A549 (cell line): ENCODE measurements around the gene LIPT2.

Experiments
- MYC ChIP-seq: IDR thresholded peaks from 2 replicates; pipeline ENCODE4 v1.6.1; 2012; ENCODE audit warnings: mild to moderate bottlenecking, inconsistent platforms, low read length, improper control_type of control experiment, borderline replicate concordance
- SMC3 ChIP-seq: fragments of >200 bp; sonication (Bioruptor Twin); formaldehyde crosslinking; IDR thresholded peaks from 3 replicates; pipeline ENCODE4 v1.6.1; 2018; ENCODE audit warnings: inconsistent platforms
- TF ChIP-seq, protein P1 (sequence below): fragments of >200 bp; sonication (Bioruptor Twin); formaldehyde crosslinking; IDR thresholded peaks from 3 replicates; pipeline ENCODE4 v1.5.1; 2016
- TF ChIP-seq, protein P2 (sequence below): fragments of 200-600 bp; sonication (generic); IDR thresholded peaks from 2 replicates; pipeline ENCODE4 v1.6.1; 2016; ENCODE audit warnings: antibody characterized with exemption, mild to moderate bottlenecking, moderate library complexity
- TF ChIP-seq, protein P3 (sequence below): fragments of 150-350 bp; IDR thresholded peaks from 2 replicates; pipeline ENCODE4 v1.6.1; 2014; ENCODE audit warnings: low read depth, mild to moderate bottlenecking, low read length

DNA sequence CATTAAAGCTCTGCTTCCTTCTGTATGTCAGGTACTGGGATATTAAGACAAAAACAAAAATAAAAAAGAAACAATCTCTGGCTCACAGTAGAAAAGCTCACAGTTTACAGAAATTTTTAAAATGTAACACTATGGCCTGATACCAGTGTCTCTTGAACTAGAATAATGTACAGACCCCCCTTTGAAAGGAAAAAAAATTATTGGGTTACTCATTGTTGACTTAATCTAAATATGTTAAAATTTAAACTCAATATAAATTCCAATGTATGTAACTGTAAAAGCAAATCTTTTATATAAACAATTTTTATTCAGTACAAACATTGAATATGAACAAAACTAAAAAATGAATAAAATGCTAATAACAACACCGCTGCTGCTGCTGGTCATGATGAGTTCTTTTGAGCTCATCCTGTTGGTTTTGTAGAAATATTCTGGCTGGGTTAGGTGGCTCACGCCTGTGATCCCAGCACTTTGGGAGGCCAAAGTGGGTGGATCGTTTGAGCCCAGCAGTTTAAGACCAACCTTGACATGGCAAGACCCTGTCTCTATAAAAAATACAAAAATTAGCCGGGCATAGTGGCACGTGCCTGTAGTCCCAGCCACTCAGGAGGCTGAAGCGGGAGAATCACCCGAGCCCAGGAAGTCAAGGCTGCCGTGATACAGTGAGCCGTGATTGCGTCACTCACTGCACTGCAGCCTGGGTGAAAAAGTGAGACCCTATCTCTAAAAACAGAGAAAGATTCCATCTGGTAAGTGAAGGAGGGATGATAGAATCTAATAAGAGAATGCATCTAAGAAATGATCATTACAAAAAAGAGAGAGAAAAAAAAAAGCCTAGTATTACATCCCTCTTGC is 14.4 kb downstream of the LIPT2 start:
- no peak for TF ChIP-seq SMC3
- TF ChIP-seq, protein P1, sequence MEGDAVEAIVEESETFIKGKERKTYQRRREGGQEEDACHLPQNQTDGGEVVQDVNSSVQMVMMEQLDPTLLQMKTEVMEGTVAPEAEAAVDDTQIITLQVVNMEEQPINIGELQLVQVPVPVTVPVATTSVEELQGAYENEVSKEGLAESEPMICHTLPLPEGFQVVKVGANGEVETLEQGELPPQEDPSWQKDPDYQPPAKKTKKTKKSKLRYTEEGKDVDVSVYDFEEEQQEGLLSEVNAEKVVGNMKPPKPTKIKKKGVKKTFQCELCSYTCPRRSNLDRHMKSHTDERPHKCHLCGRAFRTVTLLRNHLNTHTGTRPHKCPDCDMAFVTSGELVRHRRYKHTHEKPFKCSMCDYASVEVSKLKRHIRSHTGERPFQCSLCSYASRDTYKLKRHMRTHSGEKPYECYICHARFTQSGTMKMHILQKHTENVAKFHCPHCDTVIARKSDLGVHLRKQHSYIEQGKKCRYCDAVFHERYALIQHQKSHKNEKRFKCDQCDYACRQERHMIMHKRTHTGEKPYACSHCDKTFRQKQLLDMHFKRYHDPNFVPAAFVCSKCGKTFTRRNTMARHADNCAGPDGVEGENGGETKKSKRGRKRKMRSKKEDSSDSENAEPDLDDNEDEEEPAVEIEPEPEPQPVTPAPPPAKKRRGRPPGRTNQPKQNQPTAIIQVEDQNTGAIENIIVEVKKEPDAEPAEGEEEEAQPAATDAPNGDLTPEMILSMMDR = no peak
- TF ChIP-seq MYC = no peak
- TF ChIP-seq, protein P2, sequence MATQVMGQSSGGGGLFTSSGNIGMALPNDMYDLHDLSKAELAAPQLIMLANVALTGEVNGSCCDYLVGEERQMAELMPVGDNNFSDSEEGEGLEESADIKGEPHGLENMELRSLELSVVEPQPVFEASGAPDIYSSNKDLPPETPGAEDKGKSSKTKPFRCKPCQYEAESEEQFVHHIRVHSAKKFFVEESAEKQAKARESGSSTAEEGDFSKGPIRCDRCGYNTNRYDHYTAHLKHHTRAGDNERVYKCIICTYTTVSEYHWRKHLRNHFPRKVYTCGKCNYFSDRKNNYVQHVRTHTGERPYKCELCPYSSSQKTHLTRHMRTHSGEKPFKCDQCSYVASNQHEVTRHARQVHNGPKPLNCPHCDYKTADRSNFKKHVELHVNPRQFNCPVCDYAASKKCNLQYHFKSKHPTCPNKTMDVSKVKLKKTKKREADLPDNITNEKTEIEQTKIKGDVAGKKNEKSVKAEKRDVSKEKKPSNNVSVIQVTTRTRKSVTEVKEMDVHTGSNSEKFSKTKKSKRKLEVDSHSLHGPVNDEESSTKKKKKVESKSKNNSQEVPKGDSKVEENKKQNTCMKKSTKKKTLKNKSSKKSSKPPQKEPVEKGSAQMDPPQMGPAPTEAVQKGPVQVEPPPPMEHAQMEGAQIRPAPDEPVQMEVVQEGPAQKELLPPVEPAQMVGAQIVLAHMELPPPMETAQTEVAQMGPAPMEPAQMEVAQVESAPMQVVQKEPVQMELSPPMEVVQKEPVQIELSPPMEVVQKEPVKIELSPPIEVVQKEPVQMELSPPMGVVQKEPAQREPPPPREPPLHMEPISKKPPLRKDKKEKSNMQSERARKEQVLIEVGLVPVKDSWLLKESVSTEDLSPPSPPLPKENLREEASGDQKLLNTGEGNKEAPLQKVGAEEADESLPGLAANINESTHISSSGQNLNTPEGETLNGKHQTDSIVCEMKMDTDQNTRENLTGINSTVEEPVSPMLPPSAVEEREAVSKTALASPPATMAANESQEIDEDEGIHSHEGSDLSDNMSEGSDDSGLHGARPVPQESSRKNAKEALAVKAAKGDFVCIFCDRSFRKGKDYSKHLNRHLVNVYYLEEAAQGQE = no peak
- TF ChIP-seq, protein P3, sequence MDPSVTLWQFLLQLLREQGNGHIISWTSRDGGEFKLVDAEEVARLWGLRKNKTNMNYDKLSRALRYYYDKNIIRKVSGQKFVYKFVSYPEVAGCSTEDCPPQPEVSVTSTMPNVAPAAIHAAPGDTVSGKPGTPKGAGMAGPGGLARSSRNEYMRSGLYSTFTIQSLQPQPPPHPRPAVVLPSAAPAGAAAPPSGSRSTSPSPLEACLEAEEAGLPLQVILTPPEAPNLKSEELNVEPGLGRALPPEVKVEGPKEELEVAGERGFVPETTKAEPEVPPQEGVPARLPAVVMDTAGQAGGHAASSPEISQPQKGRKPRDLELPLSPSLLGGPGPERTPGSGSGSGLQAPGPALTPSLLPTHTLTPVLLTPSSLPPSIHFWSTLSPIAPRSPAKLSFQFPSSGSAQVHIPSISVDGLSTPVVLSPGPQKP = no peak
